NB4 (cell line): ENCODE data around the gene SVOP.

Experiments
- DNase-seq: peaks from one replicate; pipeline ENCODE4 v3.0.0; 2010; ENCODE audit warnings: low read depth
- H3K4me3 ChIP-seq: one replicate; pipeline ENCODE4 v1.5.1; 2011; ENCODE audit warnings: mild to moderate bottlenecking, low read depth, low read length, moderate library complexity
- MYC ChIP-seq: IDR thresholded peaks from 2 replicates; pipeline ENCODE4 v1.6.1; 2011; ENCODE audit warnings: low read depth, low read length
- POLR2A ChIP-seq: IDR thresholded peaks from 2 replicates; pipeline ENCODE4 v1.6.1; 2011; ENCODE audit warnings: mild to moderate bottlenecking; ENCODE audit not compliant: insufficient read length; ENCODE audit errors: extremely low read depth
- TF ChIP-seq, protein P1 (sequence below): IDR thresholded peaks from 2 replicates; pipeline ENCODE4 v1.6.1; 2011; ENCODE audit warnings: low read depth, low read length
- TF ChIP-seq, protein P2 (sequence below): IDR thresholded peaks from one replicate; pipeline ENCODE4 v1.5.1; 2012; ENCODE audit warnings: low read depth, low read length

The SVOP gene

GRCh38 chr12:108977360-108977759 lies 43.5 kb downstream of the SVOP start:
- no peak overlapping the region for H3K4me3 ChIP-seq
- TF ChIP-seq, protein P1, sequence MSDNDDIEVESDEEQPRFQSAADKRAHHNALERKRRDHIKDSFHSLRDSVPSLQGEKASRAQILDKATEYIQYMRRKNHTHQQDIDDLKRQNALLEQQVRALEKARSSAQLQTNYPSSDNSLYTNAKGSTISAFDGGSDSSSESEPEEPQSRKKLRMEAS, result no peak
- TF ChIP-seq, protein P2, sequence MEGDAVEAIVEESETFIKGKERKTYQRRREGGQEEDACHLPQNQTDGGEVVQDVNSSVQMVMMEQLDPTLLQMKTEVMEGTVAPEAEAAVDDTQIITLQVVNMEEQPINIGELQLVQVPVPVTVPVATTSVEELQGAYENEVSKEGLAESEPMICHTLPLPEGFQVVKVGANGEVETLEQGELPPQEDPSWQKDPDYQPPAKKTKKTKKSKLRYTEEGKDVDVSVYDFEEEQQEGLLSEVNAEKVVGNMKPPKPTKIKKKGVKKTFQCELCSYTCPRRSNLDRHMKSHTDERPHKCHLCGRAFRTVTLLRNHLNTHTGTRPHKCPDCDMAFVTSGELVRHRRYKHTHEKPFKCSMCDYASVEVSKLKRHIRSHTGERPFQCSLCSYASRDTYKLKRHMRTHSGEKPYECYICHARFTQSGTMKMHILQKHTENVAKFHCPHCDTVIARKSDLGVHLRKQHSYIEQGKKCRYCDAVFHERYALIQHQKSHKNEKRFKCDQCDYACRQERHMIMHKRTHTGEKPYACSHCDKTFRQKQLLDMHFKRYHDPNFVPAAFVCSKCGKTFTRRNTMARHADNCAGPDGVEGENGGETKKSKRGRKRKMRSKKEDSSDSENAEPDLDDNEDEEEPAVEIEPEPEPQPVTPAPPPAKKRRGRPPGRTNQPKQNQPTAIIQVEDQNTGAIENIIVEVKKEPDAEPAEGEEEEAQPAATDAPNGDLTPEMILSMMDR, result no peak
- TF ChIP-seq POLR2A (no peak), MYC (no peak)
- no peak for DNase-seq

DNA sequence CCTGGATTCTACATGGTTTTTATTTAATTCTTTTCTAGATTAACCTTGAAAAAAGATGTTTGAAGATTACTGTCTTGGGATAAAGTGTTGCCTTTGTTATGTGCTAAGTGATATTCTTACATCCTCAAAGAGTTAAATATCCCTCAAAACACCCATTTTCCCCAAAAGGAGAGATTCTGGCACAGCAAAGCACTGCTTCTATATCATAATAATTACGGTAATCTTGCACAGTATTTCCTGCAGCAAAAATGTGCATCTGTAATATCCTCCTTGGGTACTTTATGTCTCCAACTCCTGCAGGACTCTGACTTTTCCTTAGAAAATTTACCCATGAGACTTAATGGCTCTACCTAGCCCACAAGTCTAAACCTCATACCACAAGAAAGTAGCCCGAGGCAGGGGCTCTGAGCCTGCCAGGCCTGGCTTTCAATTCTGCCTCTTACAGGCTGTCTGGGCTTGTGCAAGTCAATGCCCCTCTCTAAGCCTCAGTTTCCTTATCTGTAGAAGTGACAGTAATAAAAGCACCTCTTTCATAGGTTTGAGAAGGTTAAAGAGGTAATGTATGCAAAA lies 45.8 kb downstream of the SVOP start:
- DNase-seq, result no peak
- no peak for TF ChIP-seq MYC
- TF ChIP-seq, protein P2, result no peak
- H3K4me3 ChIP-seq, result no peak overlapping the region

DNA sequence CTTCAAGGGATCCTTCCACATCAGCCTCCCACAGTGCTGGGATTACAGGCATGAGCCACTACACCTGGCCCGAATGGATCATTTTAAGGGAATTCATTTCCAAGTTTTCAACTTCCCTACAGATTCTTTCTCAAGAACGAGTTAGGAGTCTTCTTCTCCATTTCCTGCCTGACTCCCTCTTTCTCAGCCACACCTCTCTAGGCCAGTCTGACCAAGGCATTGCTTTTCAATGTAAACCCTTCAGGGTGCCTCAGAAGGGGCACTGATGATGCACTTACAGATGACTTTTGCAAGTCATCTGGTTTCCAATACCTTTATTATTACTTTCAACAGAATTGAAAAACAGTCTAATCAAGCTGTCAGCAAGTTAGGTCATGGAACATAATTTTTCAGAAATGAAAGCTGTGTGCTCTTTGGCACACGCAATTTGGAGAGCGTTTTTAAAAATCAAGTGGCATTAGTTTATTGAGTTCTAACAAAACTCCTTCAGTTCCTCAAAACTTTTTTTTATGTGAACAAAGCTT lies 47.2 kb downstream of the SVOP start:
- TF ChIP-seq MYC, result no peak
- TF ChIP-seq, protein P1, result no peak
- no peak for TF ChIP-seq POLR2A
- TF ChIP-seq, protein P2, result no peak
- no peak overlapping the region for H3K4me3 ChIP-seq

DNA sequence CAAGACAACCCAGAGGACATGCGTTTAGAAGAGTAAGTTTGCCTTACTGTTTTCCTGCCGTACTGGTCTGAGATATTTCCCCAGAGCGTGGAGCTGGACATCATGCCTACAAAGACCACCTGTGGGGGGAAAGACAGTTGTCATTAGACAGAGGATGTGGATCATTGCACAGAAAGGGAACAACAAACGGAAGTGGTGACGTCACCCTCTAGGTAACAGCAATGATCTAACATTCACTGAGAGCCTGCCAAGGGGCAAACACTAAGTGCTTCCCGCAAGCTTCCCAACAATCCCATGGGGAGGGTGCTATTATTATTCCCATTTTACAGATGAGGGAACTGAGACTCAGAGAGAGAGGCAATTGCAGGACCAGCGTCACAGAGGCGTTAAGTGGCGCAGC lies 48.5 kb downstream of the SVOP start:
- no peak overlapping the region for H3K4me3 ChIP-seq
- no peak for TF ChIP-seq MYC
- no peak for TF ChIP-seq POLR2A
- TF ChIP-seq, protein P1, result no peak
- TF ChIP-seq, protein P2, result no peak
- DNase-seq, result peak; percentile 43

More for the DNA sequence above, 47.2 kb downstream of the SVOP start:
- DNase-seq, result no peak

DNA sequence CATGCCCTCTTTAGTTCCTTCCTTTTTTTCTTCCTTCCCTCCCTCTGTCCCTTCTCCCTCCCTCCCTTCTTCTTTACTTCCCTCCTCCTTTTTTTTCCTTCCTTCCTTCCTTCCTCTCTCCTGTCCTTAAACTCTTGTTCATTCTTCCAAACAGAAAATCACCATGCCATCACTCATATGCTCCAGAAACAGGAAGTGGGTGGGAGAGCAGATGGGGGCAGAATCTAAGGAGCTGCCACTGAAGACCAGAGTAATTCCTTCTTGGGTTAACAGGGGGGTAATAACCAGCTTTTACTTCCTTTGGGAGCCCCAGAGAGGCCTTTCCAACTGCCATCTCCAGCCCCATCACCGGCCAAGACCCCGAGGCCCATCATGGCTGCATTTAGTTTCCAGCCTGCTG lies 51.2 kb downstream of the SVOP start:
- peak; percentile 31 for DNase-seq
- TF ChIP-seq, protein P2, result no peak
- TF ChIP-seq MYC (no peak), POLR2A (no peak)
- TF ChIP-seq, protein P1, result no peak
- H3K4me3 ChIP-seq, result no peak overlapping the region
